ENCODE data around the gene CACNA1E.

DNA sequence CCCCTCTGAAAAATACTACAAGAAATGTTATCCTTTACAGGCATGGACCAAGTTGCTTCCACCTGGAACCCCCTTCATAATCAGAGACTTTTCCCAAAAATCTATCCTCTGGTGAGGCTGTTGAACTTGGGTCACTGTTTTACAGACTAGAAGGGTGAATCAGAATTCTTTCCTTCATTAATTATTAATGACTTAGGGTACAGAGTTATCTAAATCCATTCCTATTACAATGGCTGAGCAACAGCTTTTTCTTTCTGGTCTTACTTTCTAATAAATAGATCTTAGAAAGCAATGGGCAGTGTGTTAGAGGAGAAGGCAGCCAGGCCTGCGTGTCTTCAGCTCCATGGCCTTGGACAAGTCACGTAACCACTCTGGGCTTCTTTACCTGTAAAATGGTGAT is 294.0 kb downstream of the CACNA1E start:
- TF ChIP-seq CTCF (IDR thresholded peaks at IDR 0.05): no peak
- no peak for TF ChIP-seq EZH2 (IDR thresholded peaks at IDR 0.05; ENCODE audit: borderline replicate concordance, insufficient read depth, low read depth, low read length, poor library complexity, severe bottlenecking)
